GM21447 (cell line): ENCODE data around the gene EVPL.
"Not testable (repeated sequence)": the region's sequence is repeated elsewhere in the genome, so short reads cannot be mapped to it uniquely, and the experiment has no call there.

Experiments
- ATAC-seq: cut with Tn5 transposase; IDR thresholded peaks from one replicate; pipeline ENCODE4 v1.9.1; 2021; ENCODE audit not compliant: unreplicated experiment

Gene EVPL

DNA sequence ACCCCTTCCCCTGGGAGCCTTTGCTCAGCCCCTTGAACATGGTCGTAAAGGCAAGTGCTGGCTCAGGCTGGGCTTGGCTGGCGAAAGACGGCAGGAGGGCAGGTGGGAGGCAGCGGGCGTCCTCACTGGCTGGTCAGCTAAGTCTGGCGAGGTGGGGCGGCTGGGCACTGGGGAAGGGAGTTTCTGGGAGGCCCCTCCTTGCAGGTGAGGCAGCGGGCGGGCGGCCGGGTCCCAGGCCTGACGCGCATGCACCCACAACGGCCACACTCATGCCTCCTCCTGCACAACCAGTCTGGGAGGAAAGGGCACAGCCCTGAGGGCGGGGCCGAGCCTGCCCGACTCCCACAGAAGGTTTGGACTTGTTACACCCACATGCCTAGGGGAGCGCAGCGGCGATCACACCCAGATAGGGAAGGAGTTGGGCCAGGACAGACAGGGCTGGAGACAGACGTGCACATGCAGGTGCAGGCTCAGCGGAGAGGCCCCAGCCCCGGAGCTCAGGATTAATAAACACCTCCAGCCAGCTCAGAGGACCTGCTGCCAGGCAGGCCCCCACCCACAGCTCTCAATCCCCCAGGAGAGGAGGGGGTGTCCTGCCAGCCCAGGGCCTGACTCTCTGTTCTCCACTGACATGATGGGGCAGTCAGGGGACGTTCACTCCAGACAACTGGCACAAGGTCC lies at the start of gene EVPL:
TSS of gene EVPL (minus strand) at position 148 of the 681 bp plus-strand sequence. CDS start at position 40, 108 bp downstream.
- ATAC-seq: no peak

DNA sequence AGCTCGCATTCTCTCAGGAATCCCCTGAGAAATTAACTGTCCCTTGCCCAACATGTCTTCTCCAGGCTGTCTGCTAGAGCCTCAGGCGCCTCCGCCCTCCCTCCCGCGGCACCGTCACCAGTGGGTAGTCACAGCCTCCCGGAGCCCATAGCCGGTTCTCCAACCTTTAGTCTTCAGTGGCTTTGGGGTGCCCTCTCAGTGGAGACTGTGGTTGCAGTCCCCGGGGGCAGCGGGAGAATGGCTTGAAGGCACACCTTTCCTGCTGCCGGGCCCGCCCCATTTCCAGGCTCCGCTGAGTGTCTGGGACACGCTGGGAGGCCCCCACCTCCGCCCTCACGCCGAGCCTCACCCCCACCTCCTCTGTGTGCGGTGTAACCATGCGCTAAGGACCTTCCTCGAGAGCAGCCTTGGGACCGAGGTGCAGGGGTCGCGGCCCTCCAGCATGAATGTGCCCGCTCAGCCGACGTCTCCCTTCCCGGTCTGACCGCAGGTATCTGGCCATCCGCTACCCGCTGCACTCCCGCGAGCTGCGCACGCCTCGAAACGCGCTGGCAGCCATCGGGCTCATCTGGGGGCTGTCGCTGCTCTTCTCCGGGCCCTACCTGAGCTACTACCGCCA lies 49.1 kb upstream of the EVPL start:
- no peak for ATAC-seq

DNA sequence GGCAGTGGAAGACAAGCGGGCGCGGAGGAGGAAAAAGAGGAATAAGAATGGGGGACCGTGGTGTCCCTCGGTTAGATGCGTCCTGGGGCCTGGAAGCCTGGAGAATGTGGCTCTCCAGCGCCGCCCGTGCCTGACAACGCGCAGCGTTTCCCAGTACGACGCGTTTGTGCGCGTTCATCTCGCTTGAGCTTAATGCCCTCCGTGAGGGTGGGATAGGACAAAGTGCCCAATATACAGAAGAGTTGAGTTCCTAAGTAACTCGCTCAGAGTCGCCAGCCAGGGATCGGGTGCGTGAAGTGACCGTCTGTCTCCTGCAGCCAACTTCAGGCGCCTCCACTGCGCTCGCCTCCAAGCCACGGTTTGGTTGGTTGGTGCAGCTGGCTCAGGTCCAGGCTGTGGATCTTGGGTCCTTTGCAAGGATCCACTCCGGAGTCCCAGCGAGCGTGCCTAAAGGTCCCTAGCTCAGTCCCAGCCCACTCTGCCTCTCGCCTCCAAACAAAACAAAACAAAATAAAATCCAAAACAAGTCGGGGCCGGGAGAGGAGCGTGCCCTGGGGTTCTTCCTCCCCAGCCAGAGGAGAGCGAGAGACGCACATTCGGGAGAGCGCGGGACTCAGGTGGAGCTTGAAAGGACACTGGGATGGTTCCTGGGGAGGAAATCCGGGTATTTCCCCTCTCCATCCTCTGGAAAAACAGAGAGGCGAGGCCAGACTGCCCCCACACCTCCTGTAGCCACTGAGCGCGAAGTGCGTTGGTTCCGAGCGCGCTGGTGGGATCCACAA lies 48.4 kb upstream of the EVPL start:
- no peak for ATAC-seq

DNA sequence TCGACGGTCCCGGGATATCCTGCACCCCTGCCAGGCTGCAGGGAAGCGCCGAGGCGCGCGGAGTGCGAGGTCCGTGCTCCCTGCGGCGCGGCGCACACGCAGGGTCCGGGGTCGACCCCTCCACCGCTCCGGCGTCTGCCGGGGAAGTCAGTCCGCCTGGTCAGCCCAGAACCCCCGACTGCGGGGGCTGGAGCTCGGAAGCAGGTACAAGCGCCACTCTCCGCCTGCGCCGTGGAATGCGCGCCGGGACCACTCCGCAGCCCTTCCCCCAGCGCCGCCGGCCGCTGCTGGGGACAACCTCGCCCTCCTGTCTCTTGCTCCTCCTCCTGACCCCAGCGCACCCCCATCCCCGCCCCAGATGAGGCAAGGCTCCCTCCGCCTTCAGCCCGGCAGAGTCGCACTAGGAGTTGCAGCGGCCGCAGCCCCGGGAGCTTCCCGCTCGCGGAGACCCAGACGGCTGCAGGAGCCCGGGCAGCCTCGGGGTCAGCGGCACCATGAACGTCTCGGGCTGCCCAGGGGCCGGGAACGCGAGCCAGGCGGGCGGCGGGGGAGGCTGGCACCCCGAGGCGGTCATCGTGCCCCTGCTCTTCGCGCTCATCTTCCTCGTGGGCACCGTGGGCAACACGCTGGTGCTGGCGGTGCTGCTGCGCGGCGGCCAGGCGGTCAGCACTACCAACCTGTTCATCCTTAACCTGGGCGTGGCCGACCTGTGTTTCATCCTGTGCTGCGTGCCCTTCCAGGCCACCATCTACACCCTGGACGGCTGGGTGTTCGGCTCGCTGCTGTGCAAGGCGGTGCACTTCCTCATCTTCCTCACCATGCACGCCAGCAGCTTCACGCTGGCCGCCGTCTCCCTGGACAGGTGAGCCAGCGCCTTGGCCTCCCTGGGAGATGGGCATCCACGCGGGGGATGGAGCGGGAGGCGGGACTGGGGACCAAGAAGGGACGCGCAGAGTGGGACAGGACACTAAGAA lies 47.6 kb upstream of the EVPL start, which contains the start of gene GALR2:
TSS of gene GALR2 (plus strand) at position 392 of the 974 bp plus-strand sequence. CDS start at position 495, 103 bp downstream.
- no peak for ATAC-seq

DNA sequence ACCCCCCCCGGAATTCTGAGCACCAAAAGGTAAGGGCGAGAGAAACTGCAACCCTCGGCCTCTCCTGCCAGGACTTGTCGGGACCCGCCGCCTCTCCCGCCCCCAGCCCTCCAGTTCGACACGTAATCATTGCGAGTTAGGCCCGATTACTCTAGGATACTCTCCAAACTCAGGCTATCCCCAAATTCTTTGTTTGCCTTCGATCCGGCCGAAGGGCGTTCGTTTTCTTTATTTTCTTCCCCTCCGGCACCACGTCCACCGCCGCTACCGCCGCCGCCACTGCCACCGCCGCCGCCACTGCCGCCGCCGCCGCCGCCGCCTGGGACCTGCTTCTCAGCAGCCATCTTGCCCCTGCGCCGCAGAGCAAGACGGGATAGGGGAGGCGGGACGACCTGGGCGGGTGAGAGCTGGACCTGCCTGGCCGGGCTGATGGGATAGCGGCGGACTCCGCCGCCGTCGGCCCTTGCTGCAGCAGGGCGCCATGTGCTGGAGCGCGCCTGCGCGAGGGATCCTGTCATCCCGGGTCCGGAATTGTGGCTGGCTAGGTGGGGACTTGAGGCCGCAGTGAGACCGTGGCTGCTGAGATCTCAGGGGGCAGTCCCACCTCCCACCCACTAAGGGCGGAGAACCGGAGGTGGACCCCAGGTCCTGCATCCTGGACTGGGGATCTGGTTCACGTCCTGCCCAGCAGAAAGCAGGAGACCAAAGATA lies 45.2 kb upstream of the EVPL start, which contains the start of gene SRP68:
TSS of gene SRP68 (minus strand) at position 370 of the 711 bp plus-strand sequence. CDS start at position 344, 26 bp downstream.
- ATAC-seq: peak; percentile 91

DNA sequence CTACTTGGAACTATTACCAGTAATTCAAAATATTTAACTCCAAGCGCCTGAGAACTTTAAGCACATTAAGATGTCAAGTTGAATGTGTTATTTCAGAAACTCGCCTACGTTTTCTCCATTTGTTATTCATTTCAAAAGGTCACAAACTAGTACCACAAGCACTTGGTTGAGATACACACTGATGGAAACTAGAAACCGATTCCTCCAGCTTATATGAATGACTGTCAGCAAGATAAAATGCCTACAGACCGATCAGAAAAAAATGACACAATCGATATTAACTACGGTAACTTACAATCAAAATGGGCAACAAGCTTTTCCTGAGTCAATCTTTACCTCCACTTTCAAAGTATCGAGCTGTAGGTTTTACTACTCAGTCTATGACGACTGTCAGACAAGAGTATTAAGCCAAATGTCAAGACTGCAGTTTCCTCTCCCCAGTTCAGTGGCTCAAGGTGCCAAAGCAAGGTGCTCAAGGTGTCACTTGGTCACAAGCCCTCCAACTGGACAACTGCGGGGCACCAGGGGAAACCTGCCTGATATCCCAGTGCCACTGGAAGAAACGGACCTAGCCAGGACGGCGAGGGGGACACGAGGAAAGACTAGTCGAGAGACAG lies 44.5 kb upstream of the EVPL start:
- no peak for ATAC-seq

DNA sequence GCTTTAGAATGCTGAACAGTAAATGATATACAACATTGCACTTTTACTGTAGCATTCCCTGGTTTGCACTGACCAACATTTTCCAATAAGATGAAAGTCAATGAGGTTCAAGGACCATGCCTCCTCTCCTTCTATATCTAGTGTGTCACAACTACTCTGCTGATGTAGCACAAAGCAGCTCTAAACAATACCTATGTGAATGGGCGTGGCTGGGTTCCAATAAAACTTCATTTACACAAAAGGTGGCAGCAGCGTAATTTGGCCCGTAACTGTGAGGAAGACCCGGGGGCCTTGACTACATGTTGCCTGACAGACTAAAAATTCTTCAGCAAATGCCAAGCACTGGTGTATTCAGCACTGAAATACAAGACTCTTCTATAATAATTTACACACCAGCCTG lies 38.7 kb upstream of the EVPL start:
- ATAC-seq: no peak

DNA sequence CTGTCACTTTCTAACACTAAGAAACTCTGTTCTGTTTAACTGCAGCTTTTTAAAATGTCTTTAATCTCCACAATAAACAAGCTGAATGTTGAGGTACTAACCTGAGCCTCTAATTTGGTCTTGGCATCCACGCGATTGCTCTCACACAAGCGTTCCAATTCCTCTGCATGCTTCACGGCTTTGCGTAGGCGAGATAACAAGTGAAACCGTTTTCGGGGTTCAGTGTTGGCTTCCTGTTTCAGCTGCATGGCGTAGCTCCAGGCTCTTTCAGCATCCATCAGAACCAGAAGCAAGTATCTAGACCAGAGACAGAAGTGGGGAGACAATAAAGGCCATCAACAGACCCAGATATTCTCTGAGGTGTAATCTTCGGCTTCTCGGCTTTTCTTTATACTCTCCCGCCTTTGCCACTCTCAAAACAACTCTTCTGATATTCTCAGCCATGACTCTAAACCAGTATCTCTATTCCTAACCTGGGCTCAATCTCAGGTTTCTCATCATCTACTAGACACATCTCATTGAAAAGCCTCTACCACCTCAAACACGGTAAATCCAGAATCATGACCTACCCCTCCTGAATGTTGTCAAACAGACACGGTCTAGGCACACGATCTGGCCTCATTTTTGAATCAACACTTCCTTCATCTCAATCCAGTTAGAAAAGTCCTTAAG lies 36.9 kb upstream of the EVPL start:
- ATAC-seq: no peak

DNA sequence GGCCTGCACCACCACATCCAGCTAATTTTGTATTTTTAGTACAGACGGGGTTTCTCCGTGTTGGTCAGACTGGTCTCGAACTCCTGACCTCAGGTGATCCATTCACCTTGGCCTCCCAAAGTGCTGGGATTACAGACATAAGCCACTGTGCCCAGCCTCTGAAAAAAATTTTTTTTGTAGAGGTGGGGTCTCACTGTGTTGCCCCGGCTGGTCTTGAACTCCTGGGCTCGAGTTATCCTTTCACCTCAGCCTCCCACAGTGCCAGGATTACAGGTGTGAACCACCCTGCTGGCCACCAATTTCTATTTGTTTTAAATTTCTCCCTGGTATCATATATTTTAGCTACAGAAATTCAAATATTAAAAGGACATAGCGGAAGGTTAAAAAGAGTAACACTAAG lies 31.2 kb upstream of the EVPL start:
- ATAC-seq: not testable (repeated sequence)

DNA sequence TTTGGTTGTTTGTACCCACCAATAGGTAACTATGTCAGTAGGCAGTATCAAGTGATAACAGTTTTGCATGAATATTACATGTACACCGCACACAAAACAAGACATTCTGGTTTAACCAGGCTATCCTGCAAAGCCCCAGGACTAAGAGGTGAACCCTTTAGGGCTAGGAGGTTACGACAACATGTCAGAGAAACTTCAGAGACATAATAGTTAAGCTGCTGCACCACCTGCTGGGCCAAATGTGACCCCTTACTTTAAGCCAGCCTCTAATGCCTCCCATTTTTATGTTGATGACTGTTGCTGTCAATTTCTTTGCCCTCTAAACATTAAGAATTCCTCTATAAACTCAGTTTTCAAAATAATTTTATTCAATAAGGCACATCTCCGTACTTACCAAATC lies 29.8 kb upstream of the EVPL start:
- ATAC-seq: no peak

DNA sequence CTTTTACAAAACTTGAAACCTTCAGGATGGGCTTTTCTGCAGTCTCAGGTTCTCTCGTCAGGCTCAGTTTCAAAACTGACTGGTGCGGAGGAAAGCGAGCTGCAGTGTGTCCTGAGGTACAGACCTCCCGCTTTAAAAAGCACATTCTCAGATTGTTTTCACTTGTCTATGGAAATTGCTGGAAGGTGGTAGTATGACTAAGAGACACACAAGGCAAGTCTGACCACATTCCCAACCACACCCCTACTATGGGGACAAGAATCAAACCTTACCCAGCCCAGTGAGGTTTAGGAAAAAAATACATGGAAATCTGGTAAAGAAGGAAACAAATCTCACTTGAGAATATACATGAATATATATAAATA lies 27.0 kb upstream of the EVPL start:
- no peak for ATAC-seq

DNA sequence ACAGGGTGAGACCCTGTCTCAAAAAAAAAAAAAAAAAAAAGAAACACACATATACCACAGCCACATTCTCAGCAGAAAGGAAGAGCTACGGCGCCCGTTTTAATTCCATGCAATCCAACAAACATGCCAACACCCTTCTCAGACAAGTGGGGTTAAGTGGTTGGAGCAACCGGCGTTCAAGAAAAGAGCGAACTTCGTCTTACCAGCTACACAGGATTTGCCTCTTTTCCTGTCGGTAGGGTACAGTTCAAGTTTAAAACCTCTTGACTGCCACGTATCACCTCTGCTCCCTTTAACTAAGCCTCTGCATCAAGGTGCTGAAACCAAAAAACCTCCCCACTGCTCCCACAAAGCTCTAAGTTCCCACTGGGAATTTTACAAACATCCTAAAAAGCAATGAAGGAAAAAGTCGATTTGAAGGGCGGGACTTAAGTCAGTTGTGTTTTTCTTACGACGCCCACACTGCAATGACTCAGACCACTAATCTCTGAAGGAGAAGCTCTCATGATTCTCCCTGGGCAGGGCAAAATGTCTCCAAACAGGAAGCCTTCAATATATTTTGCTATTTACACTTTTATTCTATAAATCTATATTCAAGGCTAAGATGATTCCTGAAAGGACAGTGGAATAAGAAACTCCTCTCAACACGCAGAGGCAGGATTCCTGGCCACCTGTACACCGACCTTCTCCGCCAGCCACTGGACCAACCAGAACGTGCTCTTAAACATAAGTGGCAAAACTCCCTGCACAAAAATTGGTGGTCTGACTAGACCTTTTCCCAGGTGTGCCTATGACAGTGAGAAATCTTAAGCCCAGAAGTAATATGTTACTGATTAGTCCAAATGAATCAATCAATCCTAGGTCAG lies 26.4 kb upstream of the EVPL start:
- no peak for ATAC-seq

DNA sequence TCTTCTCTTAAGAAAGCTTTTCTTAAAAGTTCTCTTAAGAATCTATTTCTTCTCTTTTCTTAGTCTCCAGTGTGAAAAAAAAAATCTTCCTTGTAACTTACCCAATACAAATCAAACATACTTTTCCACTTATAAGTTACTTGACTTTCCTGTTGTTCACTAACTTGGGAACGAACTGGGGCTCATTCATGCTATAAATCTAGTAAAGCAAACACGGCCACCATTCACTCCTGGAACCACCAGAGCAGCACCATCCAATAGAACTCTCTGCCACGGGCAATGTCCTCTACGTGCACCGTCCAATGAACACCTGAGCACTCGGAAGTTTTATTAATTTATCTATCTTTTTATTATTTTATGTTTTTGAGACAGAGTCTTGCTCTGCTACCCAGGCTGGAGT lies 24.5 kb upstream of the EVPL start:
- ATAC-seq: no peak

DNA sequence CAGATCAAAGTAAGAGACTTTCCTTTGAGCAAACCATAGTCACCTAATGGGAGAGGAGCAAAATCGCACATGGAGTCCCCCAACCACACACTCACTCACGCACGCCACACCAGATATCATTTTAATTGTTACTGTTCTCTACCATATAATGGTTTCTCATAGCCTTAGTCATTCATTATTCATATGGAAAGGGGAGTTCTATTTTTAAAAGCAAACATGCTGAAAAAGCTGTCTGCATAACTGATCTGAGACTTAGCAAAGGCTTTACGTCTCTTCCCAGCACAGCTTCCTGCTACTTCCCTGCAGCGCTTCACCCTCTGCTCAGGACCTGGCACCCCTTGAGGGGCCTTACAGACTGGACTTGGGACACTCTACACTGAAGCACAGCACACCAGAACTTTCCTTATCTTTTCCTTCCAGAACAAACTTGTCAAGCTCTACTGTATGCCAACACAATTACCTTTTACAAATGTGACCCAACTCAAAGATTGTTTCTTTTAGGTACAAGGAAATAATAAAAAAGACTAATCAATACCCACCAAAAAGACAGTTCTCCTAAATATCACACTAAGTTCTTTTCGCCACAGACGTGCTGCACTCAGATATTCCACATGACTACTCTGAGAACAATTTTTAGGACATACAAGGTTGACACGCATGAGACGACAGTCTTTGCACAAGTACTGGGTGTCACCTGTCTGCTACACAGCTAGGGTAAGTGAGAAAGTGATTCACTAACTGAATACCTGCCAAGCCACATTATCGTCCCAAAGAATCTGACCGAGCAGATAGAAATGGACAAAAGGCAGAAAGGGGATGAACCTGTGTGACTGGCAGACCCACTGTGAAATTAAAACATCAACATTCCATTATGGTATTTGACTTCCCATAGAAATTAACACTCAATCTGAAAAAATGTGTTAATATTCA lies 23.7 kb upstream of the EVPL start:
- ATAC-seq: no peak

DNA sequence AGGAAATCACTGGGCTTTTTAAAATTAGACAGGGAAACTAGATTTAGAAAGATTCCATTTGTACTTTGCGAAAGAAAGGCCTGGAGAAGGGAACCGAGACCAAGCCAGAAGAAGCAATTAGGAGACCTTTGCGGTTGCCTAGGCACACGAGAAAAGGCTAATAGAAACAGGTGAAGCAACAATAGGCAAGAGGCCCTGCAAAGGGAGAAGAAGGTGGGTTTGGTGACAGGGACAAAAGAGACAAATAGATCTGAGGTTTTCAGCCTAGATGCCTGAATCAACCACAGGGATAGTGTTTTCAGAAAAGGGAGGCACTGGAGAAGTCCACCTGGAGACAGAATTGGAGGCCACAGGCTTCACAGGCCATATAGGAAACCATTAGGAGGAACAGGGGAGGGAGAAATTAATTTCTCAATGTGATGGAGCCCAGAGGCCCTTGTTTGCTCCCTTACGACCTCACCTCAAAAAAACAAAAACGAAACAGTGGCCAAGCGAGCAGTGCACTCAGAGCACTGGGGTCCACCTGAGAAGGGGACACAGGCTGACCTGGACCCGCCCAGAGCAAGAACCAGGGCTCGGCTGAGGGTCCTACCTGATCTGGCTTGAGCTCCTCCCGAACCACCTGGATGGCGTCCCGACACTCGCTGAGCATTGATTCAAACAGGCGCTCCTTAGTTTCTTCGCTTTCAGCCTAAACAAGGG lies 22.9 kb upstream of the EVPL start:
- no peak for ATAC-seq

DNA sequence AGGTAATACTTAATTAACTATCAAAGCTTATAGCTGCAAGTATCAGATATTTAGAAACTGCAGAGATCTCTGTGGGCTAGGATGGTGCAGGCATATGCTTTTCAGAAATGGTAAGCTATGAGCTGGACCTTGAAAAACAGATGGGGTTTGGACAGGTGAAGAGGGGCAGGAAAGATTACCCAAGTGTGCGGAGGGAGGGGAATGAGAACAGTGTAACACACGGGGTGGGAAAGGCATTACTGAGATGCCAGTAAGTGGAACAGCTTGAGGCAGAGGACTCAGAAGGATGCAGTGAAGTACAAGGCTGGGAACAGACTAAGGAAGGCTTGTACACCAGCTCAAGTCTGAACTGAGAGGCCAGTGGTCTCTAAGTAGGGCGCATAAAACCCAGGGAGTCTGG lies 22.1 kb upstream of the EVPL start:
- no peak for ATAC-seq

DNA sequence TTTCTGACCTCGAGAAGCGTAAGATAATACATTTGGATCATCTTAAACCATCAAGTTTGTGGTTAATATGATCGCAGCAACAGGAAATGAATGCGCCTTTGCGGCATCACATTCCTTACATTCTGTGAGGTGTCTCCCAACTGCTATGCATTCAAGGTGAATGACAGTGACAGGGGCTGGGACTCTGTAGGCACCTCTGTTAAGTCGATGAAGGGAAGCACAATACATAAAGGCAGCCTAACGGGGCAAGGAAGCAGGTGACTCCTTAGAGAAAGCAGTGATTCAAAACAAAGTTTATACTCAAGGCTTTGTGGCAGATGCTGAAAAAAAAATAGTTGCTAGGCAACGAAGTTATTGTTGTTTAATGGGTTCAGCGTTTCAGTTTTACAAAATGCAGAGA lies 21.6 kb upstream of the EVPL start:
- ATAC-seq: no peak
